Measurements from ENCODE around the gene KCNIP4.

Gene KCNIP4

DNA sequence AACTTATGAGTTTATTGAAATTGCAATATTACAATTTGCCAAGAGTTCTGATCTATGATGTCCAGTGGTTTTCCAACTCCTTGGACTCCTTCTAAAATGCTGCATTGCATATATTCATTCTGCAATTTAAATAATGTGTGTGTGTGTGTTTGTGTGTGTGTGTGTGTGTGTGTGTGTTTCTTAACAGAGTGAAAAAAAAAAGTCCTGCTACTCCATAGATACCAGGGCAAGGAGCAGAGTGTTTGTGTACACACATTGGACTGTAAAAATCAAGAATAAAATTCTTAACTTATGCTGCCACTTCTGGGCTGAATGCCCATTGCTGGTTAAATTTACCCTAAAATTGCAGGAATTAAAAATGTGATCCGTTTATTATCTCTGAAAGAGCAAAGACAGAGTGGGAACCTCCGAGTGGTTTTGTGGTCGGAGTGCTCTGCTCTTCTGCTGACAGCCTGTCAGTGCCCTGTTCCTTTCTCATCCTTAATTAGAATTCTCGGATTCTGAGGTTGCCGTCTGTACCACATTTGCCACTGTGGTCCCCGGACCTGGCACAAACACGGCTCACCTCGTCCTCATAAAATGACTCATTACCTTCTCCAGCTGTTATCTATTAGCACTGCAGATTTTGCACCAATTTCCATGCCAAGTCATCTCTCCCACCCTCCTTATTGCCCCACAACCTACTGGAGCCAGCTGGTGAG, 355.5 kb downstream of the KCNIP4 start:
- DNase-seq (ENCODE audit: low spot score): no peak

DNA sequence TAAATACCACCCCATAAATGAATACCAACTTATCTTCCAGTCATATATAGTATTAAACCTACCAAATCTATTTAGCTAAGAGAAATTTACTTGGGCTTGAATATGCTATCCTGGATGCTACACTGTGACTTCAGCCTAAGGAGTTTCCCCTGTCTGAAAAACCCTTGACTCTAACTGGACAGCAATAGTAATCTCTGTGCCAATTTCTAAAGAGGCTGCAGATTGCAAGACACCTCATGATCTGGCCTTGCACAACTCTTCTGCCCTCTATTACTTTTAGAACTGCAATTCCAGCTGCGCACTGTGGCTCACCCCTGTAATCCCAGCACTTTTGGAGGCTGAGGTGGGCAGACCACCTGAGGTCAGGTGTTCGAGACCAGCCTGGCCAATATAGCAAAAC, 371.5 kb downstream of the KCNIP4 start:
- no peak for DNase-seq (ENCODE audit: low spot score)
- TF ChIP-seq CTCF (IDR thresholded peaks at IDR 0.05): no peak

More for the DNA sequence above, 355.5 kb downstream of the KCNIP4 start:
- no peak for TF ChIP-seq CTCF (IDR thresholded peaks at IDR 0.05)
- Histone ChIP-seq H3K27ac (no peak overlapping the region), H3K4me3 (no peak overlapping the region)

GRCh38 chr4:21571100-21571499, 377.5 kb downstream of the KCNIP4 start:
- no peak for TF ChIP-seq CTCF (IDR thresholded peaks at IDR 0.05)
- no peak for DNase-seq (ENCODE audit: low spot score)
- H3K27ac ChIP-seq: no peak overlapping the region
- no peak overlapping the region for H3K4me3 ChIP-seq

More for the DNA sequence above, 371.5 kb downstream of the KCNIP4 start:
- no peak overlapping the region for H3K27ac ChIP-seq
- no peak overlapping the region for H3K4me3 ChIP-seq

DNA sequence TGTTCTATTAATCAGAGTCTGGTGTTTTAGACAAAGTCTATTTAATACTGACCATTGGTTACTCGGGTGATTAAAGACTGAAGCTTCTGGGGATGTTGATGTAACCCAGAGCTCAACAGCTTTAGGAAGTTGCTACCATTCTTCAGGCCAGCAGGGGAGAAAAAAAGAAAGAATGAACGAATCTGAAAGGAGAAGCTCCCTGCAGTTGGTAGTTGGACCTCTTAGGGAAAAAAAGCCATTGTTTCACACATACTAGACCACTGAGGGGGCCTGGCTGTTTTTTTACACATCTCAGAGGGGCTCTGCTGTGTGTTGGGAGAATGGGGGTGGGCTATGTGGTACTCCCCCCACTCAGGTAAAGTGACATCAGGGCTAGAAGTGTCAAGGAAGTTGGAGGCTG, 378.9 kb downstream of the KCNIP4 start:
- H3K4me3 ChIP-seq: no peak overlapping the region
- no peak overlapping the region for H3K27ac ChIP-seq
- DNase-seq (ENCODE audit: low spot score): no peak
- TF ChIP-seq CTCF (IDR thresholded peaks at IDR 0.05): no peak

GRCh38 chr4:21555083-21555482, 393.5 kb downstream of the KCNIP4 start:
- H3K4me3 ChIP-seq: no peak overlapping the region

DNA sequence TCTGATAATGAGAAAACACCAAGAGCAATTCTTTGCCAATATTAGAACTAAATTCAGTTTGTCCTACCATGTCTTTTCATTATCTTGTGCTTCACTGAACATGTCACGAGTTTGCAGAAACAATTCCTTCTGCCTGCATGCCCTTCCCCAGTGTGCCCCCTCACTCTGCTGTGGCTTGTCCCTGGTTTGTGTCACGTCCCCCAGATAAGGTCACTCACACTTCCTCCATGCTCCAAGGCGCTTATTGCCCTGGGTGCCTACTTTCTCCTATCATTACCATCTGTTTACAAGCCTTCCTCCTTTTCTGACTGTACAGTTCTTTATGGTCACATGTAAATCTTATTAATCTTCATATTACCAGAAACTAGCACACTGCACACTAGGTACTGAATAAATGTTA, 394.1 kb downstream of the KCNIP4 start:
- Histone ChIP-seq H3K27ac (no peak overlapping the region), H3K4me3 (no peak overlapping the region)
- TF ChIP-seq CTCF (IDR thresholded peaks at IDR 0.05): no peak
- DNase-seq (ENCODE audit: low spot score): no peak

More at GRCh38 chr4:21555083-21555482, 393.5 kb downstream of the KCNIP4 start:
- no peak for DNase-seq (ENCODE audit: low spot score)
- no peak for TF ChIP-seq CTCF (IDR thresholded peaks at IDR 0.05)
- no peak overlapping the region for H3K27ac ChIP-seq

DNA sequence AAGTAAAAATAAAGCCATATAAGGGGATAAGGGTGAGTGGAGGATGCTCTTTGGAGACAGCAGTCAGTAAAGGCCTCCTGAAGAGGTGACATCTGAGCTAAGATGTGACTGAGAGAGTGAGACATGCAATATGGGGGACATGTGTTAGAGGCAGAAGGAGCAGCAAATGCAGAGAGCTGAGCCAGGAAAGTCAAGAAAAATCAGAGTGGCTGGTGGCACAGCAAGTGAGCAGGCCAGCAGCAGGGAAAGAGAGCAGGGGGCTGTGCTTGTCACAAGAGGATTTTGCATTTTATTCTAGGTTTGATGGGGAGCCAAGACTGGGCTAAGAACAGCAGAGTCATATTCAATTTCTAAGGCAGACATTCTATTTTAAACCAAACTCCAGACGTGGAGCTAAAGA, 394.5 kb downstream of the KCNIP4 start:
- no peak for DNase-seq (ENCODE audit: low spot score)
- H3K27ac ChIP-seq: no peak overlapping the region
- TF ChIP-seq CTCF (IDR thresholded peaks at IDR 0.05): no peak
- no peak overlapping the region for H3K4me3 ChIP-seq

Data from coronary artery (tissue), 2 donors.